Endometrial microvascular endothelial cells (primary cell): ENCODE data around the gene TBX5. TPM values are rescaled to one million over a fixed set of nuclear protein-coding genes. Genes with fewer than 3 reads are reported as not detected.

Experiments
- in situ Hi-C: cut with HindIII; loops from 2 replicates; pipeline ENCODE4 v1.10.0; 2017; ENCODE audit warnings: low sequenced_read_pairs, low pct_unique_long_range_greater_than_20kb; ENCODE audit errors: inconsistent ontology term
- total RNA-seq: library from RNA; depleted of rRNA; stranded (reverse); fragments of >200 nt; gene quantifications from one replicate; pipeline ENCODE4 v1.2.3, GENCODE V29; 2015; ENCODE audit errors: inconsistent ontology term

The TBX5 gene
- total RNA-seq, 1 donor from 2014 or later: not detected

GRCh38 chr12:114305446-114305845 lies 100.5 kb downstream of the TBX5 start:
- in situ Hi-C loops: no loop called here
